Prostate gland (tissue), 2 donors: ENCODE data around the gene SH3GLB2.

ENCODE experiments used
- POLR2A ChIP-seq: fragments of 450-650 bp; IDR thresholded peaks from one replicate; pipeline ENCODE4 v1.6.1; 2016; ENCODE audit warnings: antibody characterized with exemption, mild to moderate bottlenecking
- POLR2AphosphoS5 ChIP-seq: sonication (generic); formaldehyde crosslinking; IDR thresholded peaks from one replicate; pipeline ENCODE4 v1.6.1; 2017; ENCODE audit warnings: antibody characterized with exemption
- TF ChIP-seq, protein P1 (sequence below), 4 experiments: fragments of 200-600 bp in 2 of 4; fragments of 450-650 bp in 2 of 4; sonication (generic) in 2 of 4; IDR thresholded peaks; 1 replicate in 3 of 4; 2 replicates in 1 of 4; pipeline ENCODE4 v1.5.1; 2016 to 2019; ENCODE audit warnings: antibody characterized with exemption in 4 of 4, mild to moderate bottlenecking in 2 of 4, moderate library complexity in 2 of 4

DNA sequence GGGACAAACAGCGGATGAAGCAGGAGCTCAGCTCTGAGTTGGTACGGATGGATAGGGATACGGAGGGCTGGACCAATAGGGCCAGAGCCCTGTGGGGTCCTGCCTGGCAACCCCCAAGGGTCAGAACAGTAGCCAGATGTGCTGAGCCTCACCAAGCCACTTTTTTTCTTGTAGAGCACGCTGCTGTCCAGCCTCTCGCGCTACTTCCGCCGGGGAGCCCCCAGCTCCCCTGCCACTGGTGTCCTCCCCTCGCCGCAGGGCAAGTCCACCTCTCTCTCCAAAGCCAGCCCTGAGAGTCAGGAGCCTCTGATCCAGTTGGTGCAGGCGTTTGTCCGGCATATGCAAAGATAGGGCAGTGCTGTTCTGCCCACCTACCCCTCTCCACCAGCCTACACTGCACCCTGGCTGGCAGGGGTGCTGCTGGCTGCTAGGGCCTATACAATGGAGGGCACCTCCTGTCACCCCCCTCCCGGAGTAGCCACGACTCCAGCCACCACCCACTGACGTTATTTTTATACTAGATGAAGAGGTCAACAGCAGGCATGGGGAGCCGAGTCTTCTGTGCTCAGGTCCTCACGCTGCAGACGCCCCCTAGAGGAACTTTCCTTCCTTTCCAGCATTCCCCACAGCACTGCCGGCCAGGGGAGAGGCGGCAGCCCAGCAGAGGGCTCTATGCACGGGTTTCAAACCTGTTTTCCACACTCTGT, 21.6 kb downstream of the SH3GLB2 start:
- TF ChIP-seq, protein P1, sequence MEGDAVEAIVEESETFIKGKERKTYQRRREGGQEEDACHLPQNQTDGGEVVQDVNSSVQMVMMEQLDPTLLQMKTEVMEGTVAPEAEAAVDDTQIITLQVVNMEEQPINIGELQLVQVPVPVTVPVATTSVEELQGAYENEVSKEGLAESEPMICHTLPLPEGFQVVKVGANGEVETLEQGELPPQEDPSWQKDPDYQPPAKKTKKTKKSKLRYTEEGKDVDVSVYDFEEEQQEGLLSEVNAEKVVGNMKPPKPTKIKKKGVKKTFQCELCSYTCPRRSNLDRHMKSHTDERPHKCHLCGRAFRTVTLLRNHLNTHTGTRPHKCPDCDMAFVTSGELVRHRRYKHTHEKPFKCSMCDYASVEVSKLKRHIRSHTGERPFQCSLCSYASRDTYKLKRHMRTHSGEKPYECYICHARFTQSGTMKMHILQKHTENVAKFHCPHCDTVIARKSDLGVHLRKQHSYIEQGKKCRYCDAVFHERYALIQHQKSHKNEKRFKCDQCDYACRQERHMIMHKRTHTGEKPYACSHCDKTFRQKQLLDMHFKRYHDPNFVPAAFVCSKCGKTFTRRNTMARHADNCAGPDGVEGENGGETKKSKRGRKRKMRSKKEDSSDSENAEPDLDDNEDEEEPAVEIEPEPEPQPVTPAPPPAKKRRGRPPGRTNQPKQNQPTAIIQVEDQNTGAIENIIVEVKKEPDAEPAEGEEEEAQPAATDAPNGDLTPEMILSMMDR (IDR thresholded peaks at IDR 0.05), result peak; percentile 34 to 83 (median 68)
- peak; percentile 36 for TF ChIP-seq POLR2AphosphoS5
- no peak for TF ChIP-seq POLR2A
